Activated CD4-positive, alpha-beta T cell treated with anti-CD3 and anti-CD28 coated beads, Interleukin-10, Interleukin-2, amounts not matched to agents 100 ng/mL and 50 ng/mL, durations not matched to agents 16 hours and 8 hours (primary cell): Measurements from ENCODE around the gene DDX21.

ENCODE experiments used
- DNase-seq: peaks from one replicate; pipeline ENCODE4 v3.0.0-alpha.2; 2020

Gene DDX21

GRCh38 chr10:68988530-68989316, 32.8 kb downstream of the DDX21 start, which contains the start of gene KIFBP:
KIFBP (plus strand) TSS chr10:68988803; CDS start chr10:68988833, 30 bp downstream.
- peak; percentile 95 for DNase-seq

- DNase-seq, result no peak
Observed at GRCh38 chr10:68989317-68989990, 33.5 kb downstream of the DDX21 start.

GRCh38 chr10:68992636-68993440, 36.9 kb downstream of the DDX21 start:
- DNase-seq, result no peak

GRCh38 chr10:68997211-68997610, 41.2 kb downstream of the DDX21 start:
- no peak for DNase-seq

GRCh38 chr10:69004821-69005220, 48.9 kb downstream of the DDX21 start:
- DNase-seq, result peak; percentile 61

- DNase-seq, result no peak
Observed at GRCh38 chr10:69005704-69006485, 49.9 kb downstream of the DDX21 start.

- DNase-seq, result no peak
Observed at GRCh38 chr10:69007260-69007659, 51.3 kb downstream of the DDX21 start.

- DNase-seq, result no peak
Observed at GRCh38 chr10:69009360-69009759, 53.4 kb downstream of the DDX21 start.

- DNase-seq, result no peak
Observed at GRCh38 chr10:69010151-69010640, 54.2 kb downstream of the DDX21 start.

- peak; percentile 16 for DNase-seq
Observed at GRCh38 chr10:69012778-69013177, 56.8 kb downstream of the DDX21 start.

- no peak for DNase-seq
Observed at GRCh38 chr10:69014171-69014570, 58.2 kb downstream of the DDX21 start.

- DNase-seq, result no peak
Observed at GRCh38 chr10:69018613-69019012, 62.6 kb downstream of the DDX21 start.

- no peak for DNase-seq
Observed at GRCh38 chr10:69022611-69023010, 66.6 kb downstream of the DDX21 start.

GRCh38 chr10:69025370-69025896, 69.5 kb downstream of the DDX21 start:
- DNase-seq, result no peak

GRCh38 chr10:69033256-69033655, 77.3 kb downstream of the DDX21 start:
- no peak for DNase-seq
